ENCODE measurements around the gene PPP6C. TPM values are rescaled to one million over a fixed set of nuclear protein-coding genes. Genes with fewer than 3 reads are reported as not detected.
A peak's percentile ranks its signal among the peaks of the same experiment; 100 is the strongest.
"Not testable (repeated sequence)": the region's sequence is repeated elsewhere in the genome, so short reads cannot be mapped to it uniquely, and the experiment has no call there.

Gene PPP6C
- total RNA-seq, 2 experiments from 2014 or later: 50.3 to 54.3 TPM

GRCh38 chr9:125131778-125132177 is 57.8 kb downstream of the PPP6C start:
- Mint-ChIP-seq H3K4me1 (peaks cover 23% of the 10 kb centered on the region), H3K4me3 (no peak overlapping the region), H3K36me3 (ENCODE audit: low read depth) (peaks cover 22% of the 10 kb centered on the region), H3K9me3 (peaks cover 11% of the 10 kb centered on the region), H3K27ac (no peak overlapping the region), H3K27me3 (no peaks in the 10 kb centered on the region)
- no peak for DNase-seq
- POLR2A ChIA-PET: no interaction called here
- CTCF ChIA-PET: interaction anchor here (0.5 to 1.1 kb wide), 3 partner anchors 12 to 270 kb away, joined by 4 to 5 read pairs (median 4); partner anchors contain the start of genes ARPC5L and RPL35

GRCh38 chr9:125126019-125126746 is 63.4 kb downstream of the PPP6C start:
- ChIA-PET CTCF (interaction anchor here (0.6 to 3.8 kb wide), 8 partner anchors 8 to 704 kb away, joined by 3 to 24 read pairs (median 4); partner anchors contain the start of gene SCAI), POLR2A (interaction anchor here (1.0 kb wide), 1 partner anchor 265 kb away, joined by 3 read pairs; no protein-coding TSS in a partner anchor)
- DNase-seq: peak; percentile 92
- Mint-ChIP-seq H3K27me3 (no peaks in the 10 kb centered on the region), H3K4me1 (peaks cover 36% of the 10 kb centered on the region), H3K9me3 (peaks cover 2% of the 10 kb centered on the region), H3K36me3 (ENCODE audit: low read depth) (peaks cover 20% of the 10 kb centered on the region), H3K27ac (peak overlapping the region; percentile 91), H3K4me3 (peak overlapping the region; percentile 55)

GRCh38 chr9:125125523-125125922 is 64.1 kb downstream of the PPP6C start:
- CTCF ChIA-PET: interaction anchor here (0.6 to 3.8 kb wide), 4 partner anchors 17 to 705 kb away, joined by 3 to 24 read pairs (median 4); partner anchors contain the start of gene SCAI
- Mint-ChIP-seq H3K27me3 (no peaks in the 10 kb centered on the region), H3K27ac (peak overlapping the region; percentile 91), H3K4me3 (no peak overlapping the region), H3K36me3 (ENCODE audit: low read depth) (peaks cover 20% of the 10 kb centered on the region), H3K4me1 (peaks cover 43% of the 10 kb centered on the region), H3K9me3 (peaks cover 2% of the 10 kb centered on the region)
- no peak for DNase-seq
- POLR2A ChIA-PET: no interaction called here

GRCh38 chr9:125121146-125121545 is 68.5 kb downstream of the PPP6C start:
- DNase-seq: no peak
- ChIA-PET POLR2A (no interaction called here), CTCF (no interaction called here)
- H3K4me1 Mint-ChIP-seq: peaks cover 53% of the 10 kb centered on the region
- peaks cover 2% of the 10 kb centered on the region for H3K9me3 Mint-ChIP-seq
- H3K36me3 Mint-ChIP-seq (ENCODE audit: low read depth): peaks cover 26% of the 10 kb centered on the region
- H3K27ac Mint-ChIP-seq: peak overlapping the region; percentile 13
- H3K4me3 Mint-ChIP-seq: no peak overlapping the region
- no peaks in the 10 kb centered on the region for H3K27me3 Mint-ChIP-seq

GRCh38 chr9:125119643-125120286 is 69.8 kb downstream of the PPP6C start:
- Mint-ChIP-seq H3K4me1 (peaks cover 44% of the 10 kb centered on the region), H3K4me3 (no peak overlapping the region), H3K9me3 (peaks cover 2% of the 10 kb centered on the region), H3K27me3 (no peaks in the 10 kb centered on the region), H3K36me3 (ENCODE audit: low read depth) (peaks cover 20% of the 10 kb centered on the region), H3K27ac (peak overlapping the region; percentile 55)
- CTCF ChIA-PET: no interaction called here
- POLR2A ChIA-PET: no interaction called here
- DNase-seq: peak; percentile 38

- H3K36me3 Mint-ChIP-seq (ENCODE audit: low read depth): peaks cover 17% of the 10 kb centered on the region
- peaks cover 33% of the 10 kb centered on the region for H3K4me1 Mint-ChIP-seq
- H3K27ac Mint-ChIP-seq, H3K9me3 Mint-ChIP-seq, DNase-seq, POLR2A ChIA-PET, H3K4me3 Mint-ChIP-seq, H3K27me3 Mint-ChIP-seq: not testable (repeated sequence)
- CTCF ChIA-PET: interaction anchor here (0.6 to 1.7 kb wide), 2 partner anchors 8 to 14 kb away, joined by 4 to 6 read pairs; no protein-coding TSS in a partner anchor
Measured at GRCh38 chr9:125118696-125119095, 70.9 kb downstream of the PPP6C start.

- Mint-ChIP-seq H3K9me3 (peaks cover 22% of the 10 kb centered on the region), H3K4me1 (peaks cover 11% of the 10 kb centered on the region), H3K36me3 (ENCODE audit: low read depth) (peaks cover 33% of the 10 kb centered on the region)
- H3K27ac Mint-ChIP-seq, H3K27me3 Mint-ChIP-seq, H3K4me3 Mint-ChIP-seq, POLR2A ChIA-PET, DNase-seq: not testable (repeated sequence)
- CTCF ChIA-PET: interaction anchor here (0.9 to 1.1 kb wide), 3 partner anchors 12 to 301 kb away, joined by 3 to 4 read pairs (median 3); no protein-coding TSS in a partner anchor
Measured at GRCh38 chr9:125114503-125114902, 75.1 kb downstream of the PPP6C start.

GRCh38 chr9:125110464-125110863 is 79.1 kb downstream of the PPP6C start:
- H3K4me3 Mint-ChIP-seq: no peak overlapping the region

GRCh38 chr9:125108541-125108940 is 81.1 kb downstream of the PPP6C start:
- CTCF ChIA-PET, H3K27me3 Mint-ChIP-seq, DNase-seq: not testable (repeated sequence)

More at GRCh38 chr9:125110464-125110863, 79.1 kb downstream of the PPP6C start:
- H3K9me3 Mint-ChIP-seq: peaks cover 22% of the 10 kb centered on the region
- no peak overlapping the region for H3K27ac Mint-ChIP-seq
- DNase-seq: no peak
- POLR2A ChIA-PET: no interaction called here
- peaks cover 28% of the 10 kb centered on the region for H3K36me3 Mint-ChIP-seq (ENCODE audit: low read depth)
- no peaks in the 10 kb centered on the region for H3K4me1 Mint-ChIP-seq
- CTCF ChIA-PET: interaction anchor here (0.8 kb wide), 1 partner anchor 33 kb away, joined by 3 read pairs; the partner anchor contains the start of gene SCAI
- no peaks in the 10 kb centered on the region for H3K27me3 Mint-ChIP-seq

GRCh38 chr9:125106285-125106893 is 83.2 kb downstream of the PPP6C start:
- peaks cover 2% of the 10 kb centered on the region for H3K9me3 Mint-ChIP-seq
- H3K36me3 Mint-ChIP-seq (ENCODE audit: low read depth): peaks cover 7% of the 10 kb centered on the region
- H3K27me3 Mint-ChIP-seq: no peaks in the 10 kb centered on the region
- no peak for DNase-seq
- no peak overlapping the region for H3K4me3 Mint-ChIP-seq
- H3K27ac Mint-ChIP-seq: no peak overlapping the region
- POLR2A ChIA-PET: no interaction called here
- CTCF ChIA-PET: interaction anchor here (0.8 kb wide), 1 partner anchor 113 kb away, joined by 3 read pairs; no protein-coding TSS in a partner anchor
- peaks cover 5% of the 10 kb centered on the region for H3K4me1 Mint-ChIP-seq

More at GRCh38 chr9:125108541-125108940, 81.1 kb downstream of the PPP6C start:
- POLR2A ChIA-PET, H3K4me3 Mint-ChIP-seq, H3K27ac Mint-ChIP-seq, H3K4me1 Mint-ChIP-seq: not testable (repeated sequence)
- peaks cover 19% of the 10 kb centered on the region for H3K9me3 Mint-ChIP-seq
- peaks cover 20% of the 10 kb centered on the region for H3K36me3 Mint-ChIP-seq (ENCODE audit: low read depth)

- CTCF ChIA-PET: no interaction called here
- DNase-seq: no peak
- Mint-ChIP-seq H3K27ac (no peak overlapping the region), H3K4me1 (peaks cover 5% of the 10 kb centered on the region), H3K9me3 (no peaks in the 10 kb centered on the region), H3K4me3 (no peak overlapping the region), H3K36me3 (ENCODE audit: low read depth) (no peaks in the 10 kb centered on the region), H3K27me3 (no peaks in the 10 kb centered on the region)
- POLR2A ChIA-PET: interaction anchor here (0.7 kb wide), 1 partner anchor 21 kb away, joined by 9 read pairs; no protein-coding TSS in a partner anchor
Measured at GRCh38 chr9:125103770-125104460, 85.7 kb downstream of the PPP6C start.

GRCh38 chr9:125103021-125103420 is 86.6 kb downstream of the PPP6C start:
- H3K4me1 Mint-ChIP-seq: peaks cover 5% of the 10 kb centered on the region
- DNase-seq: no peak
- POLR2A ChIA-PET: no interaction called here
- H3K36me3 Mint-ChIP-seq (ENCODE audit: low read depth): no peaks in the 10 kb centered on the region
- CTCF ChIA-PET: no interaction called here
- H3K27ac Mint-ChIP-seq: no peak overlapping the region
- no peak overlapping the region for H3K4me3 Mint-ChIP-seq
- H3K9me3 Mint-ChIP-seq: no peaks in the 10 kb centered on the region
- H3K27me3 Mint-ChIP-seq: no peaks in the 10 kb centered on the region
